ENCODE measurements around the gene KCNQ4.

The KCNQ4 gene

GRCh38 chr1:40777224-40777970 lies 6.2 kb upstream of the KCNQ4 start:
- TF ChIP-seq CTCF (conservative IDR thresholded peaks at IDR 0.05; ENCODE audit: low read length), result no peak
- no peak for DNase-seq (ENCODE audit: low read depth)
- no peak overlapping the region for H3K4me3 ChIP-seq (ENCODE audit: low read length)

GRCh38 chr1:40780678-40781607 lies 2.6 kb upstream of the KCNQ4 start:
- H3K4me3 ChIP-seq (ENCODE audit: low read length), result no peak overlapping the region
- no peak for TF ChIP-seq CTCF (conservative IDR thresholded peaks at IDR 0.05; ENCODE audit: low read length)
- no peak for DNase-seq (ENCODE audit: low read depth)

GRCh38 chr1:40781608-40781971 lies 2.0 kb upstream of the KCNQ4 start:
- no peak for TF ChIP-seq CTCF (conservative IDR thresholded peaks at IDR 0.05; ENCODE audit: low read length)
- no peak for DNase-seq (ENCODE audit: low read depth)
- H3K4me3 ChIP-seq (ENCODE audit: low read length), result no peak overlapping the region

GRCh38 chr1:40782371-40782956 lies 1.1 kb upstream of the KCNQ4 start:
- no peak overlapping the region for H3K4me3 ChIP-seq (ENCODE audit: low read length)
- no peak for DNase-seq (ENCODE audit: low read depth)
- TF ChIP-seq CTCF (conservative IDR thresholded peaks at IDR 0.05; ENCODE audit: low read length), result no peak; the same call in 1 of the 2 replicates

- TF ChIP-seq CTCF (conservative IDR thresholded peaks at IDR 0.05; ENCODE audit: low read length), result no peak
- DNase-seq (ENCODE audit: low read depth), result no peak
- no peak overlapping the region for H3K4me3 ChIP-seq (ENCODE audit: low read length)
Observed at GRCh38 chr1:40784141-40784770, 669 bp downstream of the KCNQ4 start.

- no peak overlapping the region for H3K4me3 ChIP-seq (ENCODE audit: low read length)
- TF ChIP-seq CTCF (conservative IDR thresholded peaks at IDR 0.05; ENCODE audit: low read length), result no peak
- no peak for DNase-seq (ENCODE audit: low read depth)
Observed at GRCh38 chr1:40784771-40785151, 1.2 kb downstream of the KCNQ4 start.
